ENCODE data around the gene NRK.
"Not testable (repeated sequence)": the region's sequence is repeated elsewhere in the genome, so short reads cannot be mapped to it uniquely, and the experiment has no call there.

The NRK gene

DNA sequence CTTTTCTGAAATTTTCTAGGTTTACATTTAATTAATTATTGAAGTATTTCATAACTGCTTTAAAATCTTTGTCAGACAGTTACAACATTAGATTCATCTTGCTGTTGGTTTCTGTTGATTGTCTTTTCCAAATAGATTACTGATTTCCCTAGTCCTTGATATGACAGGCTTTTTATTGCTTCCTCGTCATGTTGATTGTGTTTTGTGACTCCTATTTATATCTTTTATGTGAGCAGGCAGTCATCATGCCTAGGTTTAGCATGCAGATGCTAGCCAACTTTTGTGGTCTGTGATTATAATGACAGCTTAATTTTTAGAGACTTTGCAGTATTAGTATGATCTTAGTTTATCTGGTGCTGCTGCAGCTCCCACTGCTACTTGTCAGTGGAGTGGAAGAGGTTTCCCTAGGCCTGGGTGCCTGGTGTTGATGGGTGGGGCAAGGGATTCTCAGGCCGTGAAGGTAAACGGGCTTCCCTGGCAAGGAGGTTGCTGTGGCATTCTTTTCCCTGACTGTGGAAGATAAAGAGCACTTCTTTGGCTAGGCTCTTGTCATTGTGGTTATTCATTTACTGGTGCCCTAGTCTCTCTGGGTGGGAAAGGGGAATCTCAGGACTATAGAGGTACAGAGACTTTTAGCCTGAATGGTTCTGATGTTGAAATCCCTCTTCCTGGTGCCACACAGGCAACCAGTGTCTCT, 150.5 kb downstream of the NRK start:
- TF ChIP-seq, protein P1, sequence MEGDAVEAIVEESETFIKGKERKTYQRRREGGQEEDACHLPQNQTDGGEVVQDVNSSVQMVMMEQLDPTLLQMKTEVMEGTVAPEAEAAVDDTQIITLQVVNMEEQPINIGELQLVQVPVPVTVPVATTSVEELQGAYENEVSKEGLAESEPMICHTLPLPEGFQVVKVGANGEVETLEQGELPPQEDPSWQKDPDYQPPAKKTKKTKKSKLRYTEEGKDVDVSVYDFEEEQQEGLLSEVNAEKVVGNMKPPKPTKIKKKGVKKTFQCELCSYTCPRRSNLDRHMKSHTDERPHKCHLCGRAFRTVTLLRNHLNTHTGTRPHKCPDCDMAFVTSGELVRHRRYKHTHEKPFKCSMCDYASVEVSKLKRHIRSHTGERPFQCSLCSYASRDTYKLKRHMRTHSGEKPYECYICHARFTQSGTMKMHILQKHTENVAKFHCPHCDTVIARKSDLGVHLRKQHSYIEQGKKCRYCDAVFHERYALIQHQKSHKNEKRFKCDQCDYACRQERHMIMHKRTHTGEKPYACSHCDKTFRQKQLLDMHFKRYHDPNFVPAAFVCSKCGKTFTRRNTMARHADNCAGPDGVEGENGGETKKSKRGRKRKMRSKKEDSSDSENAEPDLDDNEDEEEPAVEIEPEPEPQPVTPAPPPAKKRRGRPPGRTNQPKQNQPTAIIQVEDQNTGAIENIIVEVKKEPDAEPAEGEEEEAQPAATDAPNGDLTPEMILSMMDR (IDR thresholded peaks at IDR 0.05; ENCODE audit: insufficient read depth, low read depth, low read length, missing control alignments), result no peak
- H3K4me3 ChIP-seq (ENCODE audit: low read length), result no peak overlapping the region
- DNase-seq (ENCODE audit: low read depth), result no peak

DNA sequence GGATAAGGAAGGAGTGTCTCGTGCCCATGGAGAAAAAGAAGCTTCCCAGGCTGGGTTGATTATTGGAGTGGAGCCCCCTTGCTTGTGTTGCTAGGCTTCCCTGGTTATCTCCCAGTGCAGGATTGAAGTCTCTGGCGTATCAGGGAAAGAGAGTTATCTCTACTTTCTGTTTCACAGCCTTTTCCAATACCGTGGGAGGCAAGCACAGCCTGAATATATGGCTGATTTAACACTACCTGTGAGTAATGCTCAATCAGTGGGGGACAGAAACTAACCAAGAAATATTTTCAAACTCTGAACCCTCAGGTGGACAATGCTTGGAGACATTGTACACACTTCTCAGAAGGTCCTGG, 151.0 kb downstream of the NRK start:
- TF ChIP-seq, protein P1 (IDR thresholded peaks at IDR 0.05; ENCODE audit: insufficient read depth, low read depth, low read length, missing control alignments), result no peak
- DNase-seq (ENCODE audit: low read depth), result no peak
- H3K4me3 ChIP-seq (ENCODE audit: low read length), result no peak overlapping the region

- no peak overlapping the region for H3K4me3 ChIP-seq (ENCODE audit: low read length)
- TF ChIP-seq, protein P1 (IDR thresholded peaks at IDR 0.05; ENCODE audit: insufficient read depth, low read depth, low read length, missing control alignments), result peak; percentile 34
- DNase-seq (ENCODE audit: low read depth), result peak; percentile 32
Measured at GRCh38 chrX:105975382-105975781, 153.0 kb downstream of the NRK start.

DNA sequence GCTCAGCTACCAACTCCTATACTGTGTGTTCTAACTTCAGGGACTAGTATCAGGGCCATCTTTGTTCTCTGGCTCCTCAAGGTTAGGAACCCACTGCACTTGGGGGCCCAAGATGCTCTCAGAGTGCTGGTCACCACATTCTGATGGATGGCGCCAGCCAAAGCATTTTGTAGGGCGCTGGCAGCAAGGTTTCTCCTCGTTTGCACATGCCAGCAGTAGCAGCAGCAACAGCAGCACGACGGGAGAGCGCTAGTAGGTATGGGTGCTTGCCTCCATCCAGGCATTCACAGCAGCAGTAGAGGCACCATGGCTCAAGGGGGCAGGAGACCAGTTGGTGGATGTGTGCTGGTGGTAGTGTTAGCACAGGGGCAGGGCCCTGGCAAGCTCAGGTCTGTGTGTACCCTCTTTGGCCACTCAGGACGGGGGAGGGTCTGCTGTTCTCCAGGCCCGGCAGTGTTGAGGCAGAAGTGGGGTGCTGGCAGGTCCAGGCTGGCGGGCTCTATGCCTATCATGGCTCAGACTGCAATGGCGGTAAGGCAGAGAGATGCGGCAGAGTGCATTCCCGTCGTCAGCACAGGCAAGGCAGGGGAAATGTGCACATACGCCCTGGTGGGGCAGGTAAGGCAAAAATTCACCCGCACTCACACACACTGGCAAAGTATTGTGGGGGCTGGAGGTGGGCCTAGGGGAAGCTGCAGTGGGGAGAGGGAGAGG, 159.6 kb downstream of the NRK start:
- no peak for DNase-seq (ENCODE audit: low read depth)
- TF ChIP-seq, protein P1 (IDR thresholded peaks at IDR 0.05; ENCODE audit: insufficient read depth, low read depth, low read length, missing control alignments), result no peak
- no peak overlapping the region for H3K4me3 ChIP-seq (ENCODE audit: low read length)

GRCh38 chrX:105988487-105988886, 166.1 kb downstream of the NRK start:
- DNase-seq (ENCODE audit: low read depth); H3K4me3 ChIP-seq (ENCODE audit: low read length): not testable (repeated sequence)

DNA sequence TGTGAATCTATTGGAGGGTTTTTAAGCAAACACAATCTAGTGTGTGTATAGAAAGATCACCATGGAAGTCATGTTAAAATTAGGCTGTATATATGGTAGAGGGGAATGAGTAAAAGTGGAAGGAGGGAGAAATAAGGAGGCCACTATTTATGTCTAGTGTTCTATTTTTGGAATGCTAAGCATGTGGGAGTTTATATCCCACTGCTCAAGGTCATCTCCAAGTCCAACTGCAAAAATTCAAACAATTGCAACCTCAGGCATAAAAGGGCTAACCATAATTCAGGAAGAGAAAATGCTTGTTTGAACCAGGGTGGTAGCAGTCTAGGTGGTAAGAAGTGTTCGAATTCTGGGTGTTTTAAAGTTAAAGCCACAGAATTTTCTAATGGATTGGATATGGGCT, 177.0 kb downstream of the NRK start:
- TF ChIP-seq, protein P1 (IDR thresholded peaks at IDR 0.05; ENCODE audit: insufficient read depth, low read depth, low read length, missing control alignments), result no peak
- no peak for DNase-seq (ENCODE audit: low read depth)
- H3K4me3 ChIP-seq (ENCODE audit: low read length), result no peak overlapping the region

DNA sequence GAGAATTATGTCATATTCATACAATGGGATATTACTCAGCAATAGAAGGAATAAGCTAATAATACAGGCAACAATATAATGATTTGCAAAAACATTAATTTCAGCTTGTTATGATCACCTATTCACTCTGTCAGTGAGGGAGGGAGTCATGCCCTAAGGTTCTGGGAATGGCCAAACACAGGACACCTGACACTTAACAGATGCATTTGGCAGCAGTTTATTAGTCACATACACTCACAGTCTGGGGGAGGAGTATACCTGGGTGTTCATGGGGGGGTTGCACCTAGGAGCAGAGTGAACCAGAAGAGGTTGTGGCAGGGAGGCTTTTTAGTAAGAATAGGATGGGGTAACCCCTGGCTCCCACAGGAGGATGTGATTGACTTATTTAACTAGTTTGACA, 177.9 kb downstream of the NRK start:
- DNase-seq (ENCODE audit: low read depth), result peak; percentile 0
- no peak overlapping the region for H3K4me3 ChIP-seq (ENCODE audit: low read length)
- TF ChIP-seq, protein P1 (IDR thresholded peaks at IDR 0.05; ENCODE audit: insufficient read depth, low read depth, low read length, missing control alignments), result no peak

GRCh38 chrX:106000609-106001008, 178.3 kb downstream of the NRK start:
- not testable (repeated sequence) for H3K4me3 ChIP-seq (ENCODE audit: low read length); DNase-seq (ENCODE audit: low read depth)
